ENCODE data around the gene GRPEL1. TPM values are rescaled to one million over a fixed set of nuclear protein-coding genes. Genes with fewer than 3 reads are reported as not detected.
A peak's percentile ranks its signal among the peaks of the same experiment; 100 is the strongest.

Gene GRPEL1
- polyA plus RNA-seq (2011; rRNA removed), result 34.5 and 39.4 TPM in 2 replicates
- polyA minus RNA-seq (2011; rRNA and poly(A)+ RNA removed), result 16.2 and 20.5 TPM in 2 replicates

GRCh38 chr4:7067452-7068278, at the start of gene GRPEL1:
TSS of gene GRPEL1 (minus strand) at chr4:7068064. CDS start at chr4:7068032, 32 bp downstream.
- ChIA-PET POLR2A (interaction anchor here (0.7 to 3.3 kb wide), 9 partner anchors 23 to 395 kb away, joined by 3 to 27 read pairs (median 3); partner anchors contain the start of gene TADA2B), CTCF (interaction anchor here (0.6 to 6.5 kb wide), 10 partner anchors 11 to 194 kb away, joined by 3 to 44 read pairs (median 4); partner anchors contain the start of gene TADA2B)
- TF ChIP-seq CTCF (IDR thresholded peaks at IDR 0.05; ENCODE audit: low read depth, low read length), result no peak
- H3K9me3 ChIP-seq (ENCODE audit: control insufficient read depth, insufficient read depth, low read length), result no peaks in the 10 kb centered on the region; the same call in 1 of the 2 replicates
- H3K27ac ChIP-seq (ENCODE audit: low read depth, low read length), result peak within 1 kb of the TSS; percentile 73
- H3K27me3 ChIP-seq (ENCODE audit: control insufficient read depth, insufficient read depth, low read length), result peaks cover 12% of the 10 kb centered on the region
- peak; percentile 97 for DNase-seq (ENCODE audit: low read depth, low spot score)
- H3K4me3 ChIP-seq (ENCODE audit: low read depth, low read length), result peak within 1 kb of the TSS; percentile 87

- no peak for DNase-seq (ENCODE audit: low read depth, low spot score)
- Histone ChIP-seq H3K27ac (ENCODE audit: low read depth, low read length) (no peak overlapping the region), H3K4me3 (ENCODE audit: low read depth, low read length) (no peak overlapping the region), H3K27me3 (ENCODE audit: control insufficient read depth, insufficient read depth, low read length) (peaks cover 30% of the 10 kb centered on the region), H3K9me3 (ENCODE audit: control insufficient read depth, insufficient read depth, low read length) (peaks cover 6% of the 10 kb centered on the region; the same call in 1 of the 2 replicates)
- CTCF ChIA-PET, result no interaction called here
- POLR2A ChIA-PET, result no interaction called here
- TF ChIP-seq CTCF (IDR thresholded peaks at IDR 0.05; ENCODE audit: low read depth, low read length), result no peak
These were observed 48.8 kb upstream of the GRPEL1 start for GRCh38 chr4:7116705-7117104.

DNA sequence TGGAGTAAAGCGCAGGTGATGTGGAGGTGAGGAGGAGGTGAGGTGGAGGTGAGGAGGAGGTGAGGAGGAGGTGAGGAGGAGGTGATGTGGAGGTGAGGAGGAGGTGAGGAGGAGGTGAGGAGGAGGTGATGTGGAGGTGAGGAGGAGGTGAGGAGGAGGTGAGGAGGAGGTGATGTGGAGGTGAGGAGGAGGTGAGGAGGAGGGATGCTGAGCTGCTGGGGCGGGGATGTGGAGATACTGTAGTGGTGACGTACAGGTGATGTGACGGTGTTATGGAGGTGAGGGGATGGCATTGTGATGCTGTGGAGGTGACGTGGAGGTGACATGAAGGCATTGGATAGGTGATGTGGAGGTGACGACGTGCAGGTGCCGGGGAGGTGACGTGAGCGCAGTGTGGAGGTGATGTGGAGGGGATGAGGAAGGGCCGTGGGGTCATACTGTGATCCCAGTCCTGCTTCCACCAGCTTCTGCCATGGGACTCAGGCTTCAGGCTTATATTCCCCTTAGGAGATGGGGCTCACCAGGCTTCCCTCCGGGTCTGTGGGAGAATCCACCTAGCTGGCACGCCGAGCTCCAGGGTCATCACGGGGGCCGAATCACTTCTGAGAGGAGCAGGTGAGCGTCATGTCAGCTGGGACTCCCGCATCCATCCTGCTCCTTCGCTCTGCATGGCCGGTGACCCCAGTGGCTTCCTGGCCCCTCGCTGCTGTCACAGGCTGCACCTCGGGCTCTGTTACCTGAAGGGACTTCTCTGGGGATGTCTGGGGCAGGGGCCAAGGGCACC, 47.9 kb upstream of the GRPEL1 start:
- TF ChIP-seq CTCF (IDR thresholded peaks at IDR 0.05; ENCODE audit: low read depth, low read length), result no peak
- POLR2A ChIA-PET, result no interaction called here
- CTCF ChIA-PET, result no interaction called here
- Histone ChIP-seq H3K9me3 (ENCODE audit: control insufficient read depth, insufficient read depth, low read length) (peaks cover 3% of the 10 kb centered on the region; the same call in 1 of the 2 replicates), H3K27me3 (ENCODE audit: control insufficient read depth, insufficient read depth, low read length) (peaks cover 30% of the 10 kb centered on the region), H3K4me3 (ENCODE audit: low read depth, low read length) (no peak overlapping the region), H3K27ac (ENCODE audit: low read depth, low read length) (no peak overlapping the region)
- DNase-seq (ENCODE audit: low read depth, low spot score), result no peak

GRCh38 chr4:7112656-7113055, 44.8 kb upstream of the GRPEL1 start:
- DNase-seq (ENCODE audit: low read depth, low spot score), result no peak
- Histone ChIP-seq H3K27me3 (ENCODE audit: control insufficient read depth, insufficient read depth, low read length) (peaks cover 29% of the 10 kb centered on the region), H3K27ac (ENCODE audit: low read depth, low read length) (no peak overlapping the region), H3K9me3 (ENCODE audit: control insufficient read depth, insufficient read depth, low read length) (peaks cover 6% of the 10 kb centered on the region), H3K4me3 (ENCODE audit: low read depth, low read length) (no peak overlapping the region)
- no peak for TF ChIP-seq CTCF (IDR thresholded peaks at IDR 0.05; ENCODE audit: low read depth, low read length)
- POLR2A ChIA-PET, result no interaction called here
- CTCF ChIA-PET, result interaction anchor here (2.0 kb wide), 1 partner anchor 11 kb away, joined by 4 read pairs; no protein-coding TSS in a partner anchor

Measured in AG04450 (cell line).